GM21381 (cell line): Measurements from ENCODE around the gene HPSE2.
"Not testable (repeated sequence)": the region's sequence is repeated elsewhere in the genome, so short reads cannot be mapped to it uniquely, and the experiment has no call there.

Source experiments
- ATAC-seq: cut with Tn5 transposase; IDR thresholded peaks from one replicate; pipeline ENCODE4 v1.9.1; 2021; ENCODE audit warnings: mild to moderate bottlenecking, moderate library complexity; ENCODE audit not compliant: unreplicated experiment

HPSE2 gene

GRCh38 chr10:99170116-99170675, 65.5 kb downstream of the HPSE2 start:
- no peak for ATAC-seq

- ATAC-seq = no peak
Measured at GRCh38 chr10:99161165-99161564, 74.5 kb downstream of the HPSE2 start.

GRCh38 chr10:99143651-99144050, 92.0 kb downstream of the HPSE2 start:
- ATAC-seq = no peak

- ATAC-seq = no peak
Measured at GRCh38 chr10:99143011-99143410, 92.6 kb downstream of the HPSE2 start.

GRCh38 chr10:99132897-99133296, 102.8 kb downstream of the HPSE2 start:
- not testable (repeated sequence) for ATAC-seq

GRCh38 chr10:99125879-99126278, 109.8 kb downstream of the HPSE2 start:
- ATAC-seq = no peak

GRCh38 chr10:99124376-99124775, 111.3 kb downstream of the HPSE2 start:
- no peak for ATAC-seq

GRCh38 chr10:99123851-99124250, 111.8 kb downstream of the HPSE2 start:
- ATAC-seq = no peak

GRCh38 chr10:99123336-99123735, 112.3 kb downstream of the HPSE2 start:
- no peak for ATAC-seq

GRCh38 chr10:99119258-99119748, 116.3 kb downstream of the HPSE2 start:
- ATAC-seq = no peak

GRCh38 chr10:99115703-99116102, 119.9 kb downstream of the HPSE2 start:
- ATAC-seq = no peak

- no peak for ATAC-seq
Measured at GRCh38 chr10:99085358-99085757, 150.3 kb downstream of the HPSE2 start.

GRCh38 chr10:99084161-99084560, 151.5 kb downstream of the HPSE2 start:
- ATAC-seq = no peak

- no peak for ATAC-seq
Measured at GRCh38 chr10:99080275-99080945, 155.2 kb downstream of the HPSE2 start.

- ATAC-seq = no peak
Measured at GRCh38 chr10:99062591-99062990, 173.1 kb downstream of the HPSE2 start.

- ATAC-seq = no peak
Measured at GRCh38 chr10:99058762-99059161, 176.9 kb downstream of the HPSE2 start.

- no peak for ATAC-seq
Measured at GRCh38 chr10:99057936-99058690, 177.5 kb downstream of the HPSE2 start.

GRCh38 chr10:99045671-99046070, 190.0 kb downstream of the HPSE2 start:
- no peak for ATAC-seq

GRCh38 chr10:99042051-99042771, 193.4 kb downstream of the HPSE2 start:
- ATAC-seq = no peak

- ATAC-seq = no peak
Measured at GRCh38 chr10:99041468-99041867, 194.2 kb downstream of the HPSE2 start.

GRCh38 chr10:99013885-99014284, 221.8 kb downstream of the HPSE2 start:
- ATAC-seq = no peak
